ENCODE results near the gene ANKRD2. TPM values are rescaled to one million over a fixed set of nuclear protein-coding genes. Genes with fewer than 3 reads are reported as not detected.

The ANKRD2 gene
- total and polyA plus RNA-seq, 2 donors (not counting 3 experiments of a cell fraction or from before 2014, with no cell fraction given): 1.6 to 1.8 TPM

DNA sequence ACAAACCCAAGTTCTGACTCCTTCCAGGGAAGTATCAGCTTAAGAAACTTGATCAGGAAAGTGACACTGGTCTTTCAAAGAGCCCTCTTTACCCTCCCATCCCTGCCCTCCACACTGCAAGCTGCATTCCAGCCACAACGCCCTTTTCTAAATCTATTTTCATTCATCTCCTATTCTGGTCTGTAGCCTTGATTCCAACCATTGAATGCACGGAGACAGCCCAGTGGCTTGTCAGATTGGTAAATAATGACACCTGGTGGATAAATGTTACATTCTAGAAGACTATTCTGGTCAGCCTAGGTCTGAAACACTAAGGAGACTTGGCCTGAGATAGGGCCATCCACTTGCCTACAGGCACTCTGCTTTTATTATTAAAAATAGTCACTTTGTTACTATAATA lies 39.8 kb downstream of the ANKRD2 start:
- Histone ChIP-seq H3K9ac (replicated peaks; ENCODE audit: extremely low read depth, insufficient read depth, low read length) (no peak overlapping the region), H3K9me3 (replicated peaks; ENCODE audit: control insufficient read depth, insufficient read depth, low read length) (no peaks in the 10 kb centered on the region), H3K27me3 (ENCODE audit: control insufficient read depth in 2 of 2, insufficient read depth in 2 of 2, low read length in 2 of 2) (no peaks in the 10 kb centered on the region), H3K4me3 (replicated peaks in 1 of 3; ENCODE audit: insufficient read depth in 1 of 3, low read depth in 1 of 3, low read length in 3 of 3) (no peak overlapping the region), H3K36me3 (ENCODE audit: control insufficient read depth in 2 of 2, extremely low read depth in 1 of 2, insufficient read depth in 2 of 2, low read length in 2 of 2) (no peaks in the 10 kb centered on the region), H3K4me2 (ENCODE audit: insufficient read depth, low read length) (no peak overlapping the region), H3K79me2 (ENCODE audit: control insufficient read depth, insufficient read depth, low read length) (no peaks in the 10 kb centered on the region), H3K27ac (ENCODE audit: insufficient read depth, low read depth, low read length) (no peak overlapping the region), H3K9me1 (replicated peaks; ENCODE audit: control insufficient read depth, extremely low read depth, insufficient read depth, low read length) (no peaks in the 10 kb centered on the region), H4K20me1 (replicated peaks; ENCODE audit: control insufficient read depth, extremely low read depth, insufficient read depth, low read length) (no peaks in the 10 kb centered on the region), H3K4me1 (ENCODE audit: control insufficient read depth, extremely low read depth, insufficient read depth, low read length) (no peaks in the 10 kb centered on the region), H2AFZ (ENCODE audit: low read depth, low read length) (peak overlapping the region; percentile 54)
- DNase-seq (ENCODE audit: low read depth, low spot score) (peak; percentile 71), FAIRE-seq (peak; percentile 91)
- TF ChIP-seq POLR2A (IDR thresholded peaks at IDR 0.05; ENCODE audit: low read depth, low read length): no peak
- no peak for TF ChIP-seq JUN (IDR thresholded peaks at IDR 0.05; ENCODE audit: borderline replicate concordance, insufficient read depth, insufficient read length, low read depth)
- TF ChIP-seq POLR2AphosphoS5 (IDR thresholded peaks at IDR 0.05; ENCODE audit: insufficient read depth, low read depth, low read length): no peak
- TF ChIP-seq, protein P1, sequence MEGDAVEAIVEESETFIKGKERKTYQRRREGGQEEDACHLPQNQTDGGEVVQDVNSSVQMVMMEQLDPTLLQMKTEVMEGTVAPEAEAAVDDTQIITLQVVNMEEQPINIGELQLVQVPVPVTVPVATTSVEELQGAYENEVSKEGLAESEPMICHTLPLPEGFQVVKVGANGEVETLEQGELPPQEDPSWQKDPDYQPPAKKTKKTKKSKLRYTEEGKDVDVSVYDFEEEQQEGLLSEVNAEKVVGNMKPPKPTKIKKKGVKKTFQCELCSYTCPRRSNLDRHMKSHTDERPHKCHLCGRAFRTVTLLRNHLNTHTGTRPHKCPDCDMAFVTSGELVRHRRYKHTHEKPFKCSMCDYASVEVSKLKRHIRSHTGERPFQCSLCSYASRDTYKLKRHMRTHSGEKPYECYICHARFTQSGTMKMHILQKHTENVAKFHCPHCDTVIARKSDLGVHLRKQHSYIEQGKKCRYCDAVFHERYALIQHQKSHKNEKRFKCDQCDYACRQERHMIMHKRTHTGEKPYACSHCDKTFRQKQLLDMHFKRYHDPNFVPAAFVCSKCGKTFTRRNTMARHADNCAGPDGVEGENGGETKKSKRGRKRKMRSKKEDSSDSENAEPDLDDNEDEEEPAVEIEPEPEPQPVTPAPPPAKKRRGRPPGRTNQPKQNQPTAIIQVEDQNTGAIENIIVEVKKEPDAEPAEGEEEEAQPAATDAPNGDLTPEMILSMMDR (IDR thresholded peaks at IDR 0.05; ENCODE audit: extremely low read depth in 1 of 2, insufficient read depth in 1 of 2, low read depth in 1 of 2, low read length in 2 of 2): peak in 1 of 2 donors; percentile 38
- no peak for TF ChIP-seq EZH2 (IDR thresholded peaks at IDR 0.05; ENCODE audit: borderline replicate concordance, low read depth, low read length, severe bottlenecking)
- TF ChIP-seq MYC (IDR thresholded peaks at IDR 0.05; ENCODE audit: low read depth, low read length): no peak
- no TSS peak for BruUV-seq (replicated peaks)
- intact Hi-C loops (cut with micrococcal nuclease): loop anchor here (1.0 kb wide), 4 partner anchors 40 to 205 kb away; partner anchors contain the start of gene ANKRD2
- dilution Hi-C loops (cut with MboI; ENCODE audit: extremely low pct_ligation_motif_present, low sequenced_read_pairs): no loop called here
- ChIA-PET POLR2A (interaction anchor here (1.5 kb wide), 1 partner anchor 40 kb away, joined by 3 read pairs; the partner anchor contains the start of gene ANKRD2), CTCF (interaction anchor here (0.6 to 9.6 kb wide), 21 partner anchors 14 to 229 kb away, joined by 3 to 304 read pairs (median 6); partner anchors contain the start of genes ANKRD2, C10orf62, HOGA1 and PI4K2A)

Measured in endothelial cell of umbilical vein (primary cell).